ENCODE results near the gene DPH1. TPM values are rescaled to one million over a fixed set of nuclear protein-coding genes. Genes with fewer than 3 reads are reported as not detected.

The DPH1 gene
- total RNA-seq, 2 experiments from 2014 or later = 28.4 to 28.8 TPM

DNA sequence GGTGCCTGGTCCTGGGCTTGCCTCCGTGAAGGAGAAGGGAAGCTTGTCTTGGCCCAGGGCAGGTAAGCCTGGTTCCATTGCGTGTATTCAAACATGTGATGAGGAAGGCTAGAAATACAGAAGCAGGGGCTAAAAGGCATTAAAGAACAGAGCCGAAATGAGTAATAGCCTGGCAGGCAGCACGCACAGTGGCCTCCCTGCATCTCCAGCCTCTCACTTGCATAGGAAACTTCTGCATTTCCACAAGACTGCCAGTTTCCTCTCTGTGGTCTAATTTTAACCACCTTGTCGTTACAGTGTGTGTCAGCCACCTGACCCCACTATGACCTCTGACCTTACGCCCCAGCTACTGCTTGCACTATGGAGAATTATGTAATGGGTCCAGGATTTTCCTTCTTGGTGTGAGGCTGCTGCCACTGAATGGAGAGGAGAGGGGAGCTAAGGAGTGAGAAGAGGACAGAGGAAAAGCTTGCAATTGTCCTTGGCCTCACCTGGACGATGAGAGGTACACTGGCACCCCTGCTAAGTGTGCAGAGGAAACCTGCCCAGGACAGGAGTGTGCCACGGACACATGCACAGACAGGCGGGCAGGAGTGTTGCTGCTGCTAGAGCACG lies 57.8 kb downstream of the DPH1 start:
- Mint-ChIP-seq H3K36me3 (ENCODE audit: low read depth) (peaks cover 28% of the 10 kb centered on the region), H3K27ac (peak overlapping the region; percentile 5), H3K27me3 (no peaks in the 10 kb centered on the region), H3K9me3 (no peaks in the 10 kb centered on the region), H3K4me1 (peaks cover 90% of the 10 kb centered on the region), H3K4me3 (peak overlapping the region; percentile 22)
- POLR2A ChIA-PET = interaction anchor here (0.7 to 13.7 kb wide), 17 partner anchors 13 to 618 kb away, joined by 3 to 214 read pairs (median 5); partner anchors contain the start of genes HIC1, SGSM2 and TSR1
- CTCF ChIA-PET = interaction anchor here (2.6 to 7.1 kb wide), 4 partner anchors 18 to 158 kb away, joined by 11 to 68 read pairs (median 34); partner anchors contain the start of gene HIC1
- DNase-seq = peak; percentile 80

DNA sequence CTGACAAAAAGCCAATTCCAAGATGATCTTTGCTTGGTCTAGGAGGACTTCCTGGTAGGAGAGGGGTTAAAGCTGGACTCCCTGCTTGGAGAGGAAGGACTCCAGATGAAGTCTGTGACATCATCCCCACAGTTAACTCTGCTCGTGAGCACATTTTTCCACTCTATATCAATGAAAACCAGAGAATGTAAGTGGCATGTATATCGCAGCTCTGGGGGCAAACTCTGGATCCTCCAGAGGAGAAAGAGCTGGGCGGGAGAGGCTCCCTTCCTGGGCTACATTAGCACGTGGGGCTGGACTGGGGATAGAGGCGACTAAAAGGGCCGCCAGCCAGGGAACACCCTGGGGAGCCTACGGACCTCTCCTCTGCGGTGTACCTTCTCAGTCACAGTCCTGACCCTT lies 59.1 kb downstream of the DPH1 start:
- POLR2A ChIA-PET = interaction anchor here (0.8 to 13.7 kb wide), 20 partner anchors 12 to 248 kb away, joined by 3 to 214 read pairs (median 7); partner anchors contain the start of genes HIC1, SGSM2, SMG6 and SRR
- no peaks in the 10 kb centered on the region for H3K27me3 Mint-ChIP-seq
- H3K9me3 Mint-ChIP-seq = no peaks in the 10 kb centered on the region
- peak overlapping the region; percentile 80 for H3K4me3 Mint-ChIP-seq
- no peak for DNase-seq
- peaks cover 81% of the 10 kb centered on the region for H3K4me1 Mint-ChIP-seq
- CTCF ChIA-PET = interaction anchor here (0.9 to 7.1 kb wide), 8 partner anchors 9 to 265 kb away, joined by 3 to 68 read pairs (median 8); partner anchors contain the start of gene HIC1
- peaks cover 31% of the 10 kb centered on the region for H3K36me3 Mint-ChIP-seq (ENCODE audit: low read depth)
- H3K27ac Mint-ChIP-seq = peak overlapping the region; percentile 78

DNA sequence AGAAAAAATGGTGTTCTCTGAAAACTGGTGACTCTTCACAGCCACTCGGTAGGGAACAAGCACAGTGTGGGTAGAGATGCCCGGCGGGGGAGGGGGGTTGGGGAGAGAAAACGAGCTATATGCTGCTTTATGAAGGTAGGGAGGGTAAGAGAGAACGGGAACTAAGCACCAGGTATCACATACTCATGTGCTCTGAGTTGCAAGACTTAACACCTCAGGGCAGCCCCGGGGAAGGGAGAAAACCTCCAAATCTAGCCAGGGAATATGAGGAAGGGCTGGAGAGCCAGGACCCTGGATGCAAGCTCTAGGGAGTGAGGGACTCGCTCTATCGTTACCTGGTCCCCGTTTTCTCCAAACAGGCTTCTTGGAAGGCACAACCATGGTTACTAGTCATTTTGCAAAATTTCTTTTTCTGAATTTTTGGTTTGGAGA lies 60.3 kb downstream of the DPH1 start:
- Mint-ChIP-seq H3K27me3 (no peaks in the 10 kb centered on the region), H3K9me3 (no peaks in the 10 kb centered on the region), H3K4me1 (peaks cover 71% of the 10 kb centered on the region), H3K27ac (peak overlapping the region; percentile 78), H3K4me3 (peak overlapping the region; percentile 80), H3K36me3 (ENCODE audit: low read depth) (peaks cover 25% of the 10 kb centered on the region)
- ChIA-PET CTCF (interaction anchor here (0.7 to 7.1 kb wide), 11 partner anchors 16 to 164 kb away, joined by 3 to 68 read pairs (median 5); partner anchors contain the start of gene HIC1), POLR2A (interaction anchor here (1.0 to 13.7 kb wide), 19 partner anchors 9 to 261 kb away, joined by 3 to 214 read pairs (median 9); partner anchors contain the start of genes HIC1, SGSM2, SMG6 and SMYD4)
- no peak for DNase-seq

DNA sequence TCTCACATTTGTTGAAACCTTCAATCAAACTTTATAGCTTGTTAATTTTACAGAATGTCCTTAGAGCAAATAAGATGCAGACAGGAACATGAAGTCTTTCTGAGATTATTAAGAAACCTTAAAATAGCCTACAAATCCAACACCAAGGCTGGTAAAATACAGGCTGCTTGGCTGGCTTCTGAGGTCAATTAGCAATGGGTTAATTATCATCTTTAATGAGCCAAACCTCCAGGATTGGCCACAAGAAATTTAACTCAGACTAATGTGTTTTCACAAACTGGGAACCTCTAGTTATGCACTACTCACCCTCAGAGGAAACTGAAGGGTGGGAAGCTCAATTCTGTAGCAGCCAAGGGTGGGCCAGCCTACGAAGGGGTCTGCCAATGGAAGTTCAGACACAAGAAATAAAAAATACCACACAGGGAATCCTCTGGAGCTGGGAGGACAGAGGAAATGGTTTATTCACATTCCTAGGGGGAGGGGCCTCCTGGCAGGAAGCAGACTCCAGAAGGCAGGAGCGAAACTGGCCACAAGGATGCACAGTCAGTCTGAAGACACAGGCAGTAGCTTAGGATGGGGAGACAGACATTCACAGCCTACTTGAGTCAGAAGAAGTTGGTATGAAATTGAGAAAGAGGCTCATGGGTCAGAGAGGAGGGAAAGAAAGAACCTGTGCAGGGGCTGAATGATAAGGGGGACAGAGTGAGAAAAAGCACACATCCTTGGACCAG lies 61.0 kb downstream of the DPH1 start:
- H3K36me3 Mint-ChIP-seq (ENCODE audit: low read depth) = peaks cover 19% of the 10 kb centered on the region
- peak overlapping the region; percentile 23 for H3K27ac Mint-ChIP-seq
- ChIA-PET POLR2A (interaction anchor here (1.0 to 13.7 kb wide), 11 partner anchors 10 to 262 kb away, joined by 3 to 214 read pairs (median 15); partner anchors contain the start of genes HIC1, SGSM2 and SMYD4), CTCF (interaction anchor here (0.7 to 7.1 kb wide), 10 partner anchors 17 to 263 kb away, joined by 3 to 68 read pairs (median 5); partner anchors contain the start of gene HIC1)
- H3K4me1 Mint-ChIP-seq = peaks cover 64% of the 10 kb centered on the region
- no peaks in the 10 kb centered on the region for H3K9me3 Mint-ChIP-seq
- DNase-seq = no peak
- no peaks in the 10 kb centered on the region for H3K27me3 Mint-ChIP-seq
- H3K4me3 Mint-ChIP-seq = no peak overlapping the region

DNA sequence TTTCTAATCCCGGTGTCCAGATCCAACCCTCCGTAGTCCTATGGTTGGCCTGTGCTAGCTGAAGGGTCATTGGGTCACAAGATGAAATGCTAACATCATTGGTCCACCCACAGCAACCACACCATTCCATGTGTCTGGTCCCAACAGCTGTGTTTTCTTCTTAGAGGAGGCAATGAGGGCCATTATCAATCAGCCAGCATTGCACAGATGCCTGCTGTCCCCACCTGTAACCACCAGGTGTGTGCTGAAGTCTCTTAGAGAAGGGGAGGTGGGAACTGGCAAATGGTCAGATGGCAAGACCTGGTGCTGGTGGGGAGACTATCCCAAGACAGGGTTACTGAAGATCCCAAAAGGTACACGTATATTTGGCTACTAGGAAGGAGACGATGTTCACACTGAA lies 62.3 kb downstream of the DPH1 start:
- Mint-ChIP-seq H3K27ac (no peak overlapping the region), H3K27me3 (no peaks in the 10 kb centered on the region), H3K36me3 (ENCODE audit: low read depth) (peaks cover 12% of the 10 kb centered on the region), H3K9me3 (no peaks in the 10 kb centered on the region), H3K4me3 (no peak overlapping the region), H3K4me1 (peaks cover 51% of the 10 kb centered on the region)
- CTCF ChIA-PET = interaction anchor here (1.0 to 7.1 kb wide), 6 partner anchors 18 to 161 kb away, joined by 4 to 68 read pairs (median 5); partner anchors contain the start of gene HIC1
- POLR2A ChIA-PET = interaction anchor here (13.7 kb wide), 1 partner anchor 20 kb away, joined by 214 read pairs; no protein-coding TSS in a partner anchor
- DNase-seq = no peak

DNA sequence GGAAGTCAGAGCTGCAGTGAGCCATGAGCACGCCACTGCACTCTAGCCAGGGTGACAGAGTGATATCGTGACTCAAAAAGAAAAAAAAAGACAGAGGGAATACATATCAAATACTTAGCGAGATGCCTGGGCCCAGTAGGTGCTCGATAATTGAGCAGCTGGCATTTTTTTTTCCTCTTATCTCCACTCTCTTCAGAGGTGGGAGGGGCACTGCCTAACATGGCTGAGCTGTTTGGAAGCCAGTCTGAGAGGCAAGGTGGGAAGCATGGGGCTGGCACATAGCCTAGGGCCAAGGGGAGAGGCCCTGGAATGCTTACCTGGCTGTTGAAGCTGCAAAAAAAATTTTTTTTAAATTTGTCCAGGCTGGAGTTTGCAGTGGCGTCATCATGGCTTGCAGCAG lies 63.4 kb downstream of the DPH1 start:
- H3K27ac Mint-ChIP-seq = no peak overlapping the region
- POLR2A ChIA-PET = interaction anchor here (1.0 to 1.5 kb wide), 3 partner anchors 11 to 79 kb away, joined by 3 read pairs; no protein-coding TSS in a partner anchor
- H3K9me3 Mint-ChIP-seq = no peaks in the 10 kb centered on the region
- no peaks in the 10 kb centered on the region for H3K27me3 Mint-ChIP-seq
- H3K36me3 Mint-ChIP-seq (ENCODE audit: low read depth) = peaks cover 8% of the 10 kb centered on the region
- H3K4me1 Mint-ChIP-seq = peaks cover 49% of the 10 kb centered on the region
- no peak overlapping the region for H3K4me3 Mint-ChIP-seq
- CTCF ChIA-PET = interaction anchor here (1.1 to 1.4 kb wide), 4 partner anchors 19 to 121 kb away, joined by 3 to 5 read pairs (median 4); no protein-coding TSS in a partner anchor
- DNase-seq = no peak

Other genes starting within 250 kb of the DPH1 start
- 10 to 100 TPM; 27.4 to 29.3 TPM for gene SMYD4, start 200.3 kb upstream of the DPH1 start, total RNA-seq
- gene RPA1, start 200.1 kb upstream of the DPH1 start, total RNA-seq = 100 to 1,000 TPM; 176 to 186 TPM
- gene RTN4RL1, start 4.8 kb upstream of the DPH1 start, total RNA-seq = under 1 TPM; 0.33 to 0.35 TPM
- 10 to 100 TPM; 43.2 to 45.4 TPM for gene OVCA2, start 11.9 kb downstream of the DPH1 start, total RNA-seq
- gene HIC1, start 24.9 kb downstream of the DPH1 start, total RNA-seq = 10 to 100 TPM; 38.3 to 39.8 TPM

All from activated CD4-positive, alpha-beta memory T cell treated with anti-CD3 and anti-CD28 coated beads, Interleukin-2, amount 10 ng/mL, durations not matched to agents 7 days and 5 days (primary cell).